GM21390 (cell line): ENCODE data around the gene CWH43.
"Not testable (repeated sequence)": the region's sequence is repeated elsewhere in the genome, so short reads cannot be mapped to it uniquely, and the experiment has no call there.

Experiments used
- ATAC-seq: cut with Tn5 transposase; IDR thresholded peaks from one replicate; pipeline ENCODE4 v1.9.1; 2021; ENCODE audit not compliant: unreplicated experiment

Gene CWH43

GRCh38 chr4:48985976-48986653 lies at the start of gene CWH43:
Gene CWH43, plus strand, starts transcription at chr4:48986275. Its CDS starts 155 bp downstream, at chr4:48986430.
- no peak for ATAC-seq

GRCh38 chr4:48937033-48937432 lies 49.0 kb upstream of the CWH43 start:
- ATAC-seq = no peak

GRCh38 chr4:48938831-48939230 lies 47.2 kb upstream of the CWH43 start:
- ATAC-seq = no peak

GRCh38 chr4:48939785-48940184 lies 46.3 kb upstream of the CWH43 start:
- ATAC-seq = no peak

- ATAC-seq = no peak
These were observed 42.7 kb upstream of the CWH43 start for GRCh38 chr4:48943387-48943786.

GRCh38 chr4:48944252-48944651 lies 41.8 kb upstream of the CWH43 start:
- no peak for ATAC-seq

- no peak for ATAC-seq
These were observed 41.3 kb upstream of the CWH43 start for GRCh38 chr4:48944756-48945241.

GRCh38 chr4:48945981-48946380 lies 40.1 kb upstream of the CWH43 start:
- no peak for ATAC-seq

GRCh38 chr4:48947731-48948130 lies 38.3 kb upstream of the CWH43 start:
- no peak for ATAC-seq

- no peak for ATAC-seq
These were observed 37.0 kb upstream of the CWH43 start for GRCh38 chr4:48949086-48949485.

GRCh38 chr4:48949518-48950219 lies 36.4 kb upstream of the CWH43 start:
- ATAC-seq = no peak

GRCh38 chr4:48954314-48954713 lies 31.8 kb upstream of the CWH43 start:
- ATAC-seq = no peak

- not testable (repeated sequence) for ATAC-seq
These were observed 28.7 kb upstream of the CWH43 start for GRCh38 chr4:48957366-48957765.

GRCh38 chr4:48958582-48958981 lies 27.5 kb upstream of the CWH43 start:
- no peak for ATAC-seq

GRCh38 chr4:48960988-48961635 lies 25.0 kb upstream of the CWH43 start:
- no peak for ATAC-seq

- no peak for ATAC-seq
These were observed 23.4 kb upstream of the CWH43 start for GRCh38 chr4:48962636-48963035.

GRCh38 chr4:48963042-48963679 lies 22.9 kb upstream of the CWH43 start:
- peak; percentile 94 for ATAC-seq

- no peak for ATAC-seq
These were observed 19.0 kb upstream of the CWH43 start for GRCh38 chr4:48967101-48967500.

GRCh38 chr4:48967631-48968030 lies 18.4 kb upstream of the CWH43 start:
- no peak for ATAC-seq

- ATAC-seq = no peak
These were observed 17.3 kb upstream of the CWH43 start for GRCh38 chr4:48968814-48969213.

- ATAC-seq = no peak
These were observed 15.6 kb upstream of the CWH43 start for GRCh38 chr4:48970471-48970921.
